Measurements from ENCODE around the gene MICAL3.

DNA sequence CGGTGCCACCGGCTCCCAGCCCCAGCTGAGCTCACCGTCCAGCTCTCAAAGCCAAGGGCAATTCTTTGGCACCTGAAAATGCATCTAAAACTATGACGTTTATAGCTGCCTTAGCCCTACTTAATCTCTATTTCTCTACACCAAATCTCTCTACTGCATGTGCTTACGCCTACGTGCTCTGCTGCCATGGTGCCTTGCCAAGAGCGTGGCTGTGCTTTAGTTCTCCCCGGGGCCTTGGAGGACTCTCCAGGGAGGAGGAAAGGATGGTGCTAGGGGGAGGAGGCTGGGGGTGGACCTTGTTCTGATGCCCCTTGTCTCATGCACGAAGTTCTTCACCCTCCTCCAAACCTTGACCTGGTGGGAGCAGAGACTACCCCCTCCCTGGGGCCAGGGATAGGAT is 241.0 kb downstream of the MICAL3 start:
- TF ChIP-seq, protein P1, sequence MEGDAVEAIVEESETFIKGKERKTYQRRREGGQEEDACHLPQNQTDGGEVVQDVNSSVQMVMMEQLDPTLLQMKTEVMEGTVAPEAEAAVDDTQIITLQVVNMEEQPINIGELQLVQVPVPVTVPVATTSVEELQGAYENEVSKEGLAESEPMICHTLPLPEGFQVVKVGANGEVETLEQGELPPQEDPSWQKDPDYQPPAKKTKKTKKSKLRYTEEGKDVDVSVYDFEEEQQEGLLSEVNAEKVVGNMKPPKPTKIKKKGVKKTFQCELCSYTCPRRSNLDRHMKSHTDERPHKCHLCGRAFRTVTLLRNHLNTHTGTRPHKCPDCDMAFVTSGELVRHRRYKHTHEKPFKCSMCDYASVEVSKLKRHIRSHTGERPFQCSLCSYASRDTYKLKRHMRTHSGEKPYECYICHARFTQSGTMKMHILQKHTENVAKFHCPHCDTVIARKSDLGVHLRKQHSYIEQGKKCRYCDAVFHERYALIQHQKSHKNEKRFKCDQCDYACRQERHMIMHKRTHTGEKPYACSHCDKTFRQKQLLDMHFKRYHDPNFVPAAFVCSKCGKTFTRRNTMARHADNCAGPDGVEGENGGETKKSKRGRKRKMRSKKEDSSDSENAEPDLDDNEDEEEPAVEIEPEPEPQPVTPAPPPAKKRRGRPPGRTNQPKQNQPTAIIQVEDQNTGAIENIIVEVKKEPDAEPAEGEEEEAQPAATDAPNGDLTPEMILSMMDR (IDR thresholded peaks at IDR 0.05), result no peak
- no peak for TF ChIP-seq EP300 (IDR thresholded peaks at IDR 0.05)
- TF ChIP-seq POLR2AphosphoS5 (IDR thresholded peaks at IDR 0.05), result no peak

Measured in suprapubic skin (tissue), 4 donors.